Esophagus (tissue), 2 donors: Measurements from ENCODE around the gene GLT8D1. TPM values are rescaled to one million over a fixed set of nuclear protein-coding genes. Genes with fewer than 3 reads are reported as not detected.

ENCODE experiments used
- H3K27ac ChIP-seq, 2 donors: one replicate each; pipeline ENCODE4 v1.5.1; 2013; ENCODE audit warnings: low read depth in 2 of 2, mild to moderate bottlenecking in 2 of 2, inconsistent platforms in 1 of 2, low read length in 1 of 2, moderate library complexity in 1 of 2
- H3K27me3 ChIP-seq, 2 donors: one replicate each; pipeline ENCODE4 v1.6.1; 2013; ENCODE audit warnings: low read length in 2 of 2, control low read depth in 1 of 2, mild to moderate bottlenecking in 1 of 2; ENCODE audit not compliant: insufficient read depth in 2 of 2, control insufficient read depth in 1 of 2
- H3K36me3 ChIP-seq, 2 donors: one replicate each; pipeline ENCODE4 v1.6.1; 2013; ENCODE audit warnings: low read length in 1 of 2; ENCODE audit not compliant: control insufficient read depth in 2 of 2, insufficient read depth in 2 of 2
- H3K4me1 ChIP-seq, 2 donors: one replicate each; pipeline ENCODE4 v1.6.1; 2013; ENCODE audit warnings: low read length in 1 of 2; ENCODE audit not compliant: control insufficient read depth in 2 of 2, insufficient read depth in 2 of 2
- H3K4me3 ChIP-seq, 2 donors: one replicate each; pipeline ENCODE4 v1.5.1; 2013; ENCODE audit warnings: low read length in 2 of 2, mild to moderate bottlenecking in 2 of 2, low read depth in 1 of 2, moderate library complexity in 1 of 2
- H3K9me3 ChIP-seq, 2 donors: one replicate each; pipeline ENCODE4 v1.6.1; 2013; ENCODE audit warnings: mild to moderate bottlenecking in 2 of 2, low read depth in 1 of 2, low read length in 1 of 2, moderate library complexity in 1 of 2; ENCODE audit not compliant: control insufficient read depth in 2 of 2, insufficient read depth in 1 of 2
- WGBS, 2 donors: extraction: QIAGEN DNeasy Blood & Tissue Kit; methylation state at CpG; one replicate each; pipeline ENCODE4 v1.1.7; 2013; 5-methylcytosine and 5-hydroxymethylcytosine counted together
- polyA plus RNA-seq, 2 donors: library from polyadenylated mRNA; stranded (reverse); fragments of 200-250 nt; gene quantifications; one replicate each; pipeline ENCODE4 v1.2.3, GENCODE V29; 2013
- donor health status: healthy with polysubstance abuse.
- donor health status: Bipolar disorder and iron deficiency.

GLT8D1 gene
- polyA plus RNA-seq, 2 donors: 16.7 to 19.8 TPM

GRCh38 chr3:52670621-52671521 lies 34.7 kb downstream of the GLT8D1 start:
- H3K4me3 ChIP-seq: no peak overlapping the region
- peak overlapping the region; percentile 47 to 65 for H3K27ac ChIP-seq
- peaks cover 0 to 3% of the 10 kb centered on the region in 2 donors for H3K36me3 ChIP-seq
- no peaks in the 10 kb centered on the region for H3K9me3 ChIP-seq
- WGBS, 2 donors: 43 to 60% methylated on average over 9 of the region's 9 CpGs
- no peaks in the 10 kb centered on the region for H3K27me3 ChIP-seq
- H3K4me1 ChIP-seq: peaks cover 0 to 3% of the 10 kb centered on the region in 2 donors

- H3K4me3 ChIP-seq: no peak overlapping the region
- peaks cover 4 to 9% of the 10 kb centered on the region in 2 donors for H3K36me3 ChIP-seq
- no peaks in the 10 kb centered on the region for H3K9me3 ChIP-seq
- H3K4me1 ChIP-seq: no peaks in the 10 kb centered on the region
- no peaks in the 10 kb centered on the region for H3K27me3 ChIP-seq
- H3K27ac ChIP-seq: no peak overlapping the region
- 90 to 94% methylated on average over 3 of the region's 3 CpGs for WGBS, 2 donors
These were observed 42.5 kb downstream of the GLT8D1 start for GRCh38 chr3:52663098-52663497.

GRCh38 chr3:52660046-52660445 lies 45.5 kb downstream of the GLT8D1 start:
- Histone ChIP-seq H3K27ac (no peak overlapping the region), H3K4me1 (no peaks in the 10 kb centered on the region), H3K36me3 (peaks cover 2 to 4% of the 10 kb centered on the region in 2 donors), H3K27me3 (no peaks in the 10 kb centered on the region), H3K4me3 (no peak overlapping the region), H3K9me3 (no peaks in the 10 kb centered on the region)
- 58 to 61% methylated on average over 3 of the region's 3 CpGs for WGBS, 2 donors

GRCh38 chr3:52655895-52656294 lies 49.7 kb downstream of the GLT8D1 start:
- Histone ChIP-seq H3K4me3 (no peak overlapping the region), H3K36me3 (peaks cover 0 to 12% of the 10 kb centered on the region in 2 donors), H3K4me1 (no peaks in the 10 kb centered on the region), H3K27me3 (no peaks in the 10 kb centered on the region), H3K9me3 (no peaks in the 10 kb centered on the region), H3K27ac (no peak overlapping the region)
- WGBS, 2 donors: 92 to 93% methylated on average over 3 of the region's 3 CpGs

GRCh38 chr3:52651592-52651991 lies 54.0 kb downstream of the GLT8D1 start:
- Histone ChIP-seq H3K36me3 (peaks cover 6 to 16% of the 10 kb centered on the region in 2 donors), H3K4me1 (no peaks in the 10 kb centered on the region), H3K4me3 (no peak overlapping the region), H3K27me3 (no peaks in the 10 kb centered on the region), H3K9me3 (no peaks in the 10 kb centered on the region), H3K27ac (no peak overlapping the region)

GRCh38 chr3:52650439-52650838 lies 55.2 kb downstream of the GLT8D1 start:
- Histone ChIP-seq H3K4me1 (no peaks in the 10 kb centered on the region), H3K36me3 (peaks cover 8 to 16% of the 10 kb centered on the region in 2 donors), H3K4me3 (no peak overlapping the region), H3K27ac (no peak overlapping the region), H3K27me3 (no peaks in the 10 kb centered on the region), H3K9me3 (no peaks in the 10 kb centered on the region)
- 93 to 96% methylated on average over 1 of the region's 1 CpG for WGBS, 2 donors

- peak overlapping the region in 1 of 2 donors; percentile 20 for H3K27ac ChIP-seq
- H3K4me1 ChIP-seq: no peaks in the 10 kb centered on the region
- no peak overlapping the region for H3K4me3 ChIP-seq
- H3K27me3 ChIP-seq: no peaks in the 10 kb centered on the region
- H3K36me3 ChIP-seq: peaks cover 10 to 15% of the 10 kb centered on the region in 2 donors
- 57 to 72% methylated on average over 5 of the region's 5 CpGs for WGBS, 2 donors
- H3K9me3 ChIP-seq: no peaks in the 10 kb centered on the region
These were observed 56.0 kb downstream of the GLT8D1 start for GRCh38 chr3:52649461-52650210.

- Histone ChIP-seq H3K4me3 (no peak overlapping the region), H3K27me3 (no peaks in the 10 kb centered on the region), H3K27ac (no peak overlapping the region), H3K4me1 (no peaks in the 10 kb centered on the region), H3K36me3 (peaks cover 5 to 7% of the 10 kb centered on the region in 2 donors), H3K9me3 (no peaks in the 10 kb centered on the region)
- 94 to 97% methylated on average over 6 of the region's 6 CpGs for WGBS, 2 donors
These were observed 60.0 kb downstream of the GLT8D1 start for GRCh38 chr3:52645549-52645948.
